GM23248 (cell line): ENCODE results near the gene SERTAD1. TPM values are rescaled to one million over a fixed set of nuclear protein-coding genes. Genes with fewer than 3 reads are reported as not detected.

ENCODE experiments used
- DNase-seq: peaks from one replicate; pipeline ENCODE4 v3.0.0-alpha.2; 2015
- H2AFZ ChIP-seq: fragments of 200-600 bp; sonication (generic); 2 replicates; pipeline ENCODE4 v1.6.1; 2016; ENCODE audit warnings: antibody characterized with exemption
- H3F3A ChIP-seq: fragments of 200-600 bp; sonication (generic); 2 replicates; pipeline ENCODE4 v1.6.1; 2016; ENCODE audit warnings: mild to moderate bottlenecking, antibody characterized with exemption, mixed run types; ENCODE audit not compliant: insufficient read depth
- H3K27ac ChIP-seq: fragments of 200-600 bp; sonication (generic); 2 replicates; pipeline ENCODE4 v1.5.1; 2016; ENCODE audit warnings: mild to moderate bottlenecking
- H3K27me3 ChIP-seq: fragments of 200-600 bp; sonication (generic); replicated peaks from 2 replicates; pipeline ENCODE4 v1.6.1; 2016; ENCODE audit warnings: mild to moderate bottlenecking; ENCODE audit not compliant: insufficient read depth
- H3K36me3 ChIP-seq: fragments of 200-600 bp; sonication (generic); 2 replicates; pipeline ENCODE4 v1.6.1; 2016; ENCODE audit warnings: low read depth, mild to moderate bottlenecking
- H3K4me1 ChIP-seq: fragments of 200-600 bp; sonication (generic); 2 replicates; pipeline ENCODE4 v1.6.1; 2016; ENCODE audit warnings: mild to moderate bottlenecking; ENCODE audit not compliant: insufficient read depth
- H3K4me2 ChIP-seq: fragments of 200-600 bp; sonication (generic); one replicate; pipeline ENCODE4 v1.6.1; 2016; ENCODE audit warnings: mild to moderate bottlenecking; ENCODE audit not compliant: unreplicated experiment
- H3K4me3 ChIP-seq: fragments of 200-600 bp; sonication (generic); 2 replicates; pipeline ENCODE4 v1.5.1; 2016; ENCODE audit warnings: mild to moderate bottlenecking
- H3K79me2 ChIP-seq: fragments of 200-600 bp; sonication (generic); 2 replicates; pipeline ENCODE4 v1.6.1; 2016; ENCODE audit warnings: mild to moderate bottlenecking; ENCODE audit not compliant: insufficient read depth
- H3K9ac ChIP-seq: fragments of 200-600 bp; sonication (generic); 2 replicates; pipeline ENCODE4 v1.6.1; 2016; ENCODE audit warnings: mild to moderate bottlenecking
- H3K9me2 ChIP-seq: fragments of 200-600 bp; sonication (generic); 2 replicates; pipeline ENCODE4 v1.6.1; 2016; ENCODE audit warnings: mixed run types, mild to moderate bottlenecking, moderate library complexity; ENCODE audit not compliant: insufficient read depth
- H3K9me3 ChIP-seq: fragments of 200-600 bp; sonication (generic); one replicate; pipeline ENCODE4 v1.6.1; 2017; ENCODE audit warnings: low read depth
- H4K20me1 ChIP-seq: fragments of 200-600 bp; sonication (generic); 2 replicates; pipeline ENCODE4 v1.6.0; 2016; ENCODE audit not compliant: insufficient read depth
- EZH2 ChIP-seq: fragments of 200-600 bp; sonication (generic); IDR thresholded peaks from 2 replicates; pipeline ENCODE4 v1.6.1; 2018; ENCODE audit warnings: antibody characterized with exemption, mild to moderate bottlenecking; ENCODE audit not compliant: insufficient read depth, poor library complexity, severe bottlenecking
- EZH2phosphoT487 ChIP-seq: fragments of 200-600 bp; sonication (generic); IDR thresholded peaks from 2 replicates; pipeline ENCODE4 v1.6.1; 2018; ENCODE audit warnings: antibody characterized with exemption, moderate library complexity, mild to moderate bottlenecking, low read depth; ENCODE audit not compliant: insufficient read depth
- WGBS, 2 experiments: methylation state at CpG; one replicate each; pipeline ENCODE4 v1.1.6; 2015 to 2017; ENCODE audit warnings: low lambda C conversion rate in 2 of 2, low coverage in 1 of 2; ENCODE audit errors: missing lambda C conversion rate in 2 of 2; 5-methylcytosine and 5-hydroxymethylcytosine counted together
- in situ Hi-C: fragments of 300-500 bp; cut with MboI; formaldehyde crosslinking; loops from 2 replicates; pipeline ENCODE4 v1.15.0; 2020
- polyA plus RNA-seq: library from polyadenylated mRNA; unstranded; fragments of >200 nt; fragmentation: Nextera tagmentation; extraction: Ambion mirVana; gene quantifications from 2 replicates; pipeline ENCODE4 v1.2.1, GENCODE V29; 2016
- total RNA-seq: library from RNA; depleted of rRNA; stranded (reverse); fragments of >200 nt; shearing (Covaris generic); gene quantifications from 2 replicates; pipeline ENCODE4 v1.2.3, GENCODE V29; 2014

SERTAD1 gene
- total and polyA plus RNA-seq, 2 experiments from 2014 or later, result 31.7 to 34.5 TPM

DNA sequence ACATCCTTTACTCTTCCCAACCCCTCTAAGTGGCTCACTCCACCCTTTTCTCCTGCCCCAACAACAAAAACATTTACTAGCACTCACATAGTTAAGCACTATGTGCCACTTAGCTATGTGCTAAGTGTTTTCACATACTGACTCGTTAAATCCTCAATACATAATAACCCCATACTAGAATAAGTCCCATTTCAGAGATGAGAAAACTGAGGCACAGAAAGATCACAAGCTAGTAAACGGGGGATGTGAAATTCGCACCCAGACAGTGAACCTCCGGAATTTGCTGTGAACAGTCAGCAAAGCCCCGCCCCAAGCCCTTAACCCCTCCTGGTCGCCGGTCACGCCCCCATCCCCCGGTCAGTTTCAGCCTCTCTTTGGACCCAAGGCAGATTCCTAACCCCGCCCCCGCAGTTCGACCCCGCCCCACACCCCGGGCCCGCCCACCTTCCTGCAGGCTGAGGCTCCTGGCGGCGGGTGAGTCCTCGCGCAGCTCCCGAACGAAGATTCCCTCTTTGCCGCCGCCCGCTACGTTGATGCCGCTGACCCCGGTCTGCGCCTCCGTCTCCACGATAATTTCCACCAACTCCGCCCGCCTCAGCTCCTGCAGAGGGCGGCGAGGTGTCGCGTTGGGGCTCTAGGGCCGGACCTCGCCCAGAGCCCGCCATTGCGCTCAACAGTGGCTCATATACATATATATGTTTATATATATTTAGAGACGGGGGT is 22.4 kb downstream of the SERTAD1 start:
- WGBS, 2 experiments, result 1 to 2% methylated on average over 35 to 41 of the region's 41 CpGs
- H3F3A ChIP-seq, result no peaks in the 10 kb centered on the region
- TF ChIP-seq EZH2phosphoT487, result no peak
- TF ChIP-seq EZH2, result no peak
- no peaks in the 10 kb centered on the region for H4K20me1 ChIP-seq
- H3K27ac ChIP-seq, result peak overlapping the region; percentile 51
- H3K9me2 ChIP-seq, result no peaks in the 10 kb centered on the region
- in situ Hi-C loops, result no loop called here
- peak overlapping the region; percentile 92 for H3K4me2 ChIP-seq
- H3K27me3 ChIP-seq, result no peaks in the 10 kb centered on the region
- H3K4me1 ChIP-seq, result no peaks in the 10 kb centered on the region
- peak overlapping the region; percentile 79 for H3K4me3 ChIP-seq
- no peaks in the 10 kb centered on the region for H3K36me3 ChIP-seq
- no peaks in the 10 kb centered on the region for H3K9me3 ChIP-seq
- DNase-seq, result peak; percentile 91
- no peaks in the 10 kb centered on the region for H3K79me2 ChIP-seq
- peak overlapping the region; percentile 96 for H2AFZ ChIP-seq
- peak overlapping the region; percentile 76 for H3K9ac ChIP-seq

DNA sequence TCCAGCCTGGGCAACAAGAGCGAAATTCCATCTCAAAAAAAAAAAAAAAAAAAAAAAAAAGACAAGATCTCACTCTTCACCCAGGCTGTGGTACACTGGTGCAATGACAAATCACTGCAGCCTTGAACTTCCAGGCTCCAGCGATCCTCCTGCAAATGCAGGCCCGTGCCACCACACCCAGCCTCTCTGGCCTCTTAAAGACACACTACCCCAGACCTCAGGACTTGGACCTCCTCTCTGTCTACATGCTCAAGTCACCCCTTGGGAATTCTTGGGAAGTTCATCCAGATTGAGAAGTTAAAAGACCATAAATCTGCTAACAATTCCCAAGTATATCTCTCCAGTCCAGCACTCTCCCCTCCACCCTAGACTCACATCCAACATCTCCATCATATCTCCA is 25.2 kb downstream of the SERTAD1 start:
- Histone ChIP-seq H4K20me1 (no peaks in the 10 kb centered on the region), H3F3A (no peaks in the 10 kb centered on the region), H3K79me2 (no peaks in the 10 kb centered on the region), H3K4me2 (no peak overlapping the region), H3K27ac (no peak overlapping the region), H3K4me1 (no peaks in the 10 kb centered on the region), H2AFZ (no peak overlapping the region), H3K9ac (no peak overlapping the region), H3K27me3 (no peaks in the 10 kb centered on the region), H3K9me2 (no peaks in the 10 kb centered on the region), H3K4me3 (no peak overlapping the region), H3K36me3 (no peaks in the 10 kb centered on the region), H3K9me3 (no peaks in the 10 kb centered on the region)
- 26 to 33% methylated on average over 3 of the region's 3 CpGs for WGBS, 2 experiments
- peak; percentile 51 for DNase-seq
- in situ Hi-C loops, result no loop called here
- TF ChIP-seq EZH2phosphoT487 (no peak), EZH2 (no peak)

DNA sequence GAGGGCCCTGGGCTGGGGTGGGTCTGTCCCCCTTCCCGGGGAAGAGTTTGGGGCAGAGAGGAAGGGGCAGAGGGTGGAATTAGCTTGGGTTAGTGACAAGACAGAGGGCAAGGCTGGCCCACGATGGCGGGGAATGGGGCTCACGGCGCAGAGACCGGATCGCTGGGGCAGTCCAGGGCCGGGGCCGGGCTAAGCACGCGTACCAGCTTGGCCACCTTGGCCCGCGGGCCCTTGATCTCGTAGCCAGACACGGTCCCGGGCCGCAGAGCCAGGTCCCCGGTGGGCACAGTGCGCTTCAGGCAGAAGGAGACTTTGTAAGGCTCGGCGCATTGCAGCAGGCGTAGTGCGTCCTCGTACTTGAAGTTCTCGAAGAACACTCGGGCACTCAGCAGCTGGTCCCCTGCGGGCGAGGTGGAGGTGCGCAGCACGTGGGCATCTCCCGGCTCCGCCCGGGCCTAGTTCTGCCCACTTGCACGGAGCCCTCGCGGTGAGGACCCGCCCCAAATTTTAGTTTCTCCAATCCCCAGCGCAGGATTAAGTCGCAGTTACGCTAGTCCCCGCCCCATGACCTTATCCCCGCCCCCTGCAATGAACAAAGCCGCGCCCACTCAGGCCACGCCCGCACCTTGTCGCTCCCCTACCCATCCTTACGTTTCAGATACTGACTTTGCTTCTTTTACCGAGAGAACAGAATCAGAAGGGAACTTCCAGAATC is 27.2 kb downstream of the SERTAD1 start:
- H3K4me3 ChIP-seq, result no peak overlapping the region
- no peaks in the 10 kb centered on the region for H3K27me3 ChIP-seq
- TF ChIP-seq EZH2phosphoT487, result no peak
- no peak for TF ChIP-seq EZH2
- no peaks in the 10 kb centered on the region for H3K36me3 ChIP-seq
- H3K4me2 ChIP-seq, result no peak overlapping the region
- in situ Hi-C loops, result no loop called here
- no peak overlapping the region for H3K9ac ChIP-seq
- no peaks in the 10 kb centered on the region for H3K9me3 ChIP-seq
- no peaks in the 10 kb centered on the region for H4K20me1 ChIP-seq
- H3F3A ChIP-seq, result no peaks in the 10 kb centered on the region
- H3K4me1 ChIP-seq, result no peaks in the 10 kb centered on the region
- H2AFZ ChIP-seq, result no peak overlapping the region
- no peaks in the 10 kb centered on the region for H3K79me2 ChIP-seq
- H3K27ac ChIP-seq, result no peak overlapping the region
- H3K9me2 ChIP-seq, result no peaks in the 10 kb centered on the region
- 52 to 56% methylated on average over 38 to 47 of the region's 49 CpGs for WGBS, 2 experiments
- peak; percentile 37 for DNase-seq

DNA sequence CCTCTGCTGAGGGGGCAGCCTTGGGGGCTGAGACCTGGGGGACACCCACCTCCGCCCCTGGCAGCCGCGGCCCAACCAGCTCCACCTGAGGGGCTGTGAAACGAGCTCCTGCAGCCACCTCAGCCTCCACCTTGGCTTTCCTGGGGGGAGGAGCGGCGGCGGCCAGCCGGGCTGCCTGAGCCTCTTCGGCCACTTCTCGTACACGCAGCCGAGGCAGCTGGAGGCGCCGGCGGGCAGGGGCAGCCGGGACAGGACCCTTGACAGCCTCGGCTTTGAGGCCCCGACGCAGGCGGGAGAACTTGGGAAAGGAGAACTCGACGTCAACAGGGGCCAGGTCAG is 28.3 kb downstream of the SERTAD1 start:
- TF ChIP-seq EZH2 (no peak), EZH2phosphoT487 (no peak)
- no peak overlapping the region for H2AFZ ChIP-seq
- no peak overlapping the region for H3K9ac ChIP-seq
- DNase-seq, result no peak
- no peaks in the 10 kb centered on the region for H3K4me1 ChIP-seq
- no peaks in the 10 kb centered on the region for H3K36me3 ChIP-seq
- H3K9me2 ChIP-seq, result no peaks in the 10 kb centered on the region
- no peak overlapping the region for H3K4me3 ChIP-seq
- H4K20me1 ChIP-seq, result no peaks in the 10 kb centered on the region
- H3K9me3 ChIP-seq, result no peaks in the 10 kb centered on the region
- H3K79me2 ChIP-seq, result no peaks in the 10 kb centered on the region
- H3F3A ChIP-seq, result no peaks in the 10 kb centered on the region
- H3K4me2 ChIP-seq, result no peak overlapping the region
- no peaks in the 10 kb centered on the region for H3K27me3 ChIP-seq
- H3K27ac ChIP-seq, result no peak overlapping the region
- in situ Hi-C loops, result no loop called here
- 94 to 95% methylated on average over 17 to 22 of the region's 22 CpGs for WGBS, 2 experiments
